H9 (cell line): ENCODE data around the gene PFKP. TPM values are rescaled to one million over a fixed set of nuclear protein-coding genes. Genes with fewer than 3 reads are reported as not detected.

Experiments used
- DNase-seq: peaks from one replicate; pipeline ENCODE4 v3.0.0-alpha.2; 2017
- H2AFZ ChIP-seq: one replicate; pipeline ENCODE4 v1.6.1; 2013; ENCODE audit warnings: mild to moderate bottlenecking, low read length, control low read depth, moderate library complexity
- H2AK5ac ChIP-seq: 2 replicates; pipeline ENCODE4 v1.6.1; 2013; ENCODE audit warnings: low read length, control low read depth, mixed read lengths; ENCODE audit not compliant: insufficient read length
- H2BK120ac ChIP-seq: one replicate; pipeline ENCODE4 v1.6.1; 2013; ENCODE audit warnings: low read depth, mild to moderate bottlenecking, low read length, control low read depth, inconsistent platforms; ENCODE audit not compliant: poor library complexity, severe bottlenecking
- H2BK12ac ChIP-seq: 2 replicates; pipeline ENCODE4 v1.6.1; 2013; ENCODE audit warnings: low read length, control low read depth, mixed read lengths, low read depth; ENCODE audit not compliant: insufficient read length
- H2BK15ac ChIP-seq: 2 replicates; pipeline ENCODE4 v1.6.1; 2013; ENCODE audit warnings: low read depth, low read length, control low read depth
- H2BK20ac ChIP-seq: one replicate; pipeline ENCODE4 v1.6.1; 2013; ENCODE audit warnings: low read depth, mild to moderate bottlenecking, low read length, control low read depth, inconsistent platforms; ENCODE audit not compliant: poor library complexity, severe bottlenecking
- H2BK5ac ChIP-seq: 2 replicates; pipeline ENCODE4 v1.6.1; 2013; ENCODE audit warnings: low read length, control low read depth, mixed read lengths; ENCODE audit not compliant: insufficient read length
- H3K14ac ChIP-seq: 2 replicates; pipeline ENCODE4 v1.6.1; 2013; ENCODE audit warnings: low read length, control low read depth; ENCODE audit not compliant: insufficient read depth
- H3K18ac ChIP-seq: 2 replicates; pipeline ENCODE4 v1.6.1; 2013; ENCODE audit warnings: low read depth, mild to moderate bottlenecking, mixed read lengths, low read length, control low read depth; ENCODE audit not compliant: insufficient read length
- H3K23ac ChIP-seq: 2 replicates; pipeline ENCODE4 v1.6.1; 2013; ENCODE audit warnings: low read length, control low read depth, mixed read lengths, low read depth; ENCODE audit not compliant: insufficient read length
- H3K23me2 ChIP-seq: 2 replicates; pipeline ENCODE4 v1.6.1; 2013; ENCODE audit warnings: low read depth, mild to moderate bottlenecking, mixed read lengths, low read length, control low read depth; ENCODE audit not compliant: insufficient read length, poor library complexity, severe bottlenecking
- H3K27ac ChIP-seq: 2 replicates; pipeline ENCODE4 v1.5.1; 2013; ENCODE audit warnings: low read length, control low read depth, mixed read lengths, low read depth; ENCODE audit not compliant: insufficient read length
- H3K27me3 ChIP-seq: 2 replicates; pipeline ENCODE4 v1.6.1; 2013; ENCODE audit warnings: low read length, control low read depth, inconsistent platforms; ENCODE audit not compliant: insufficient read depth
- H3K4ac ChIP-seq: 2 replicates; pipeline ENCODE4 v1.6.1; 2013; ENCODE audit warnings: low read depth, mild to moderate bottlenecking, control low read depth, inconsistent platforms, low read length, moderate library complexity
- H3K4me1 ChIP-seq: 2 replicates; pipeline ENCODE4 v1.6.1; 2013; ENCODE audit warnings: low read length, control low read depth, inconsistent platforms; ENCODE audit not compliant: insufficient read depth
- H3K4me2 ChIP-seq: 2 replicates; pipeline ENCODE4 v1.6.1; 2013; ENCODE audit warnings: low read length, control low read depth, mixed read lengths; ENCODE audit not compliant: insufficient read length, insufficient read depth
- H3K56ac ChIP-seq: 2 replicates; pipeline ENCODE4 v1.6.1; 2013; ENCODE audit warnings: low read depth, mild to moderate bottlenecking, mixed read lengths, low read length, control low read depth; ENCODE audit not compliant: insufficient read length
- H3K79me1 ChIP-seq: 2 replicates; pipeline ENCODE4 v1.6.1; 2013; ENCODE audit warnings: low read depth, mild to moderate bottlenecking, moderate library complexity, low read length, control low read depth, inconsistent platforms; ENCODE audit not compliant: insufficient read depth, poor library complexity, severe bottlenecking
- H3K79me2 ChIP-seq: 2 replicates; pipeline ENCODE4 v1.6.1; 2013; ENCODE audit warnings: low read length, control low read depth, inconsistent platforms; ENCODE audit not compliant: insufficient read depth
- H3K9ac ChIP-seq: 2 replicates; pipeline ENCODE4 v1.6.1; 2013; ENCODE audit warnings: low read length, control low read depth, mixed read lengths; ENCODE audit not compliant: insufficient read length; ENCODE audit errors: extremely low read depth
- H3K9me3 ChIP-seq: one replicate; pipeline ENCODE4 v1.6.1; 2013; ENCODE audit warnings: low read depth, low read length, inconsistent platforms; ENCODE audit not compliant: control insufficient read depth
- H3T11ph ChIP-seq: one replicate; pipeline ENCODE4 v1.6.1; 2013; ENCODE audit warnings: mild to moderate bottlenecking, low read length, control low read depth, inconsistent platforms
- H4K20me1 ChIP-seq: one replicate; pipeline ENCODE4 v1.6.1; 2013; ENCODE audit not compliant: control insufficient read depth, insufficient read length, insufficient read depth
- H4K5ac ChIP-seq: 2 replicates; pipeline ENCODE4 v1.6.1; 2013; ENCODE audit warnings: low read depth, mild to moderate bottlenecking, mixed read lengths, low read length, control low read depth; ENCODE audit not compliant: insufficient read length
- H4K8ac ChIP-seq: replicated peaks from 2 replicates; pipeline ENCODE4 v1.6.1; 2013; ENCODE audit warnings: low read length, control low read depth, mixed read lengths, low read depth; ENCODE audit not compliant: insufficient read length
- H4K91ac ChIP-seq: 2 replicates; pipeline ENCODE4 v1.6.1; 2013; ENCODE audit warnings: low read depth, mild to moderate bottlenecking, moderate library complexity, mixed read lengths, low read length, control low read depth; ENCODE audit not compliant: insufficient read length
- H3K27ac Mint-ChIP-seq, 3 experiments: 2 replicates in 2 of 3; 3 replicates in 1 of 3; pipeline ENCODE4 v1.8.0; 2020 to 2021; ENCODE audit warnings: mixed read lengths in 3 of 3, mild to moderate bottlenecking in 1 of 3, moderate library complexity in 1 of 3
- H3K27me3 Mint-ChIP-seq: 2 replicates; pipeline ENCODE4 v1.8.0; 2021; ENCODE audit warnings: low read depth, mild to moderate bottlenecking, moderate library complexity, mixed read lengths
- H3K36me3 Mint-ChIP-seq, 3 experiments: 2 replicates in 2 of 3; 3 replicates in 1 of 3; pipeline ENCODE4 v1.8.0; 2020 to 2021; ENCODE audit warnings: low read depth in 3 of 3, mixed read lengths in 3 of 3; ENCODE audit not compliant: insufficient read depth in 1 of 3
- H3K4me1 Mint-ChIP-seq, 2 experiments: 2 replicates each; pipeline ENCODE4 v1.8.0; 2020; ENCODE audit warnings: mixed read lengths in 2 of 2
- H3K4me3 Mint-ChIP-seq, 2 experiments: 2 replicates in 1 of 2; 3 replicates in 1 of 2; pipeline ENCODE4 v1.8.0; 2020 to 2021; ENCODE audit warnings: mild to moderate bottlenecking in 2 of 2, mixed read lengths in 2 of 2, moderate library complexity in 1 of 2
- H3K9me3 Mint-ChIP-seq, 2 experiments: 2 replicates in 1 of 2; 3 replicates in 1 of 2; pipeline ENCODE4 v1.8.0; 2020; ENCODE audit warnings: mild to moderate bottlenecking in 2 of 2, mixed read lengths in 2 of 2, moderate library complexity in 1 of 2
- WGBS: extraction: QIAGEN DNeasy Blood & Tissue Kit; methylation state at CpG from one replicate; pipeline ENCODE4 v1.1.7; 2013; ENCODE audit warnings: missing lambda C conversion rate, low lambda C conversion rate, mixed read lengths; ENCODE audit not compliant: insufficient read length; ENCODE audit errors: extremely low coverage; 5-methylcytosine and 5-hydroxymethylcytosine counted together
- total RNA-seq: library from RNA; stranded (reverse); gene quantifications from 2 replicates; pipeline ENCODE4 v1.2.1, GENCODE V29; 2021
- TF ChIP-seq, protein P1 (sequence below): fragments of 200-600 bp; sonication (generic); conservative IDR thresholded peaks from 3 replicates; pipeline ENCODE4 v1.8.0; 2021; ENCODE audit warnings: antibody characterized with exemption, mild to moderate bottlenecking

PFKP gene
- total RNA-seq, 1 experiment from 2014 or later, result 145 TPM

DNA sequence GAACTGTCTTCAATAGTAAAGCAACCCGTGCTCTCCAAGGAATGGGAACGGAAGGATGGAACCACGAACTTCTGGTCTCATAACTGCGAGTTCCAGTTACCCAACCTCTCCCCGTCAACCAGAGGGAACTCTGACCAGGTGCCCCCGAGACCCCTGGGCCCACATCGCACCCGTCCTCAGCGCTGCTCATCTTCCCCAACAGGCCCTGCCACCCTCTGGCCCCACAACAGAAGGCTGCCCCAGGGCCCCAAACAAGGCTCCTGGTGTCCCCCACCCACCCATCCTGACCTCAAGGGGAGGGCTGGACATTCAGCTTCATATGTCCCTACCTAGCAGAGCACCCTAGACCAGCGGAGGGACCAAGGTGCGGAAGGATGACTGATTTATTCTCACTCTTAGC, 82.6 kb downstream of the PFKP start:
- Histone ChIP-seq H4K20me1 (no peaks in the 10 kb centered on the region), H3K79me2 (no peaks in the 10 kb centered on the region), H2BK15ac (no peak overlapping the region), H3K9me3 (no peaks in the 10 kb centered on the region), H2BK5ac (no peak overlapping the region), H4K5ac (no peak overlapping the region), H3K4me2 (no peak overlapping the region), H3K27me3 (no peaks in the 10 kb centered on the region), H3K56ac (no peak overlapping the region), H2BK120ac (no peak overlapping the region), H2BK12ac (no peak overlapping the region), H3K4me1 (no peaks in the 10 kb centered on the region), H3K4ac (no peak overlapping the region), H2AK5ac (no peak overlapping the region), H2BK20ac (no peak overlapping the region), H3K14ac (no peak overlapping the region), H3T11ph (no peak overlapping the region), H3K27ac (no peak overlapping the region), H2AFZ (no peak overlapping the region), H3K23ac (no peak overlapping the region), H4K8ac (no peak overlapping the region), H3K23me2 (no peaks in the 10 kb centered on the region), H3K79me1 (no peaks in the 10 kb centered on the region), H3K9ac (no peak overlapping the region), H3K18ac (no peak overlapping the region), H4K91ac (no peak overlapping the region)
- Mint-ChIP-seq H3K27ac (no peak overlapping the region; a peak in 1 of 7 replicates), H3K9me3 (no peaks in the 10 kb centered on the region), H3K27me3 (no peaks in the 10 kb centered on the region), H3K4me1 (no peaks in the 10 kb centered on the region), H3K36me3 (peaks cover 14 to 77% (median 58%) of the 10 kb centered on the region in 3 experiments; a peak in 6 of 7 replicates), H3K4me3 (no peak overlapping the region)
- no CpG with 5 or more reads among the region's 11 CpGs for WGBS
- no peak for DNase-seq
- TF ChIP-seq, protein P1, sequence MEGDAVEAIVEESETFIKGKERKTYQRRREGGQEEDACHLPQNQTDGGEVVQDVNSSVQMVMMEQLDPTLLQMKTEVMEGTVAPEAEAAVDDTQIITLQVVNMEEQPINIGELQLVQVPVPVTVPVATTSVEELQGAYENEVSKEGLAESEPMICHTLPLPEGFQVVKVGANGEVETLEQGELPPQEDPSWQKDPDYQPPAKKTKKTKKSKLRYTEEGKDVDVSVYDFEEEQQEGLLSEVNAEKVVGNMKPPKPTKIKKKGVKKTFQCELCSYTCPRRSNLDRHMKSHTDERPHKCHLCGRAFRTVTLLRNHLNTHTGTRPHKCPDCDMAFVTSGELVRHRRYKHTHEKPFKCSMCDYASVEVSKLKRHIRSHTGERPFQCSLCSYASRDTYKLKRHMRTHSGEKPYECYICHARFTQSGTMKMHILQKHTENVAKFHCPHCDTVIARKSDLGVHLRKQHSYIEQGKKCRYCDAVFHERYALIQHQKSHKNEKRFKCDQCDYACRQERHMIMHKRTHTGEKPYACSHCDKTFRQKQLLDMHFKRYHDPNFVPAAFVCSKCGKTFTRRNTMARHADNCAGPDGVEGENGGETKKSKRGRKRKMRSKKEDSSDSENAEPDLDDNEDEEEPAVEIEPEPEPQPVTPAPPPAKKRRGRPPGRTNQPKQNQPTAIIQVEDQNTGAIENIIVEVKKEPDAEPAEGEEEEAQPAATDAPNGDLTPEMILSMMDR, result no peak
